HEK293 (cell line): ENCODE data around the gene PCDHGB2.
"Not testable (repeated sequence)": the region's sequence is repeated elsewhere in the genome, so short reads cannot be mapped to it uniquely, and the experiment has no call there.

Experiments used
- CTCF ChIP-seq: fragments of 450-650 bp; formaldehyde crosslinking; IDR thresholded peaks from 2 replicates; pipeline ENCODE4 v1.5.1; 2016; ENCODE audit warnings: missing biosample characterization, missing genetic modification characterization
- EGR2 ChIP-seq: fragments of 450-650 bp; formaldehyde crosslinking; IDR thresholded peaks from 2 replicates; pipeline ENCODE4 v1.5.1; 2016; ENCODE audit warnings: low read depth, missing biosample characterization, missing genetic modification characterization
- GLI2 ChIP-seq: fragments of 450-650 bp; formaldehyde crosslinking; IDR thresholded peaks from 2 replicates; pipeline ENCODE4; 2017; ENCODE audit warnings: missing biosample characterization, missing genetic modification characterization, low read depth, borderline replicate concordance
- PRDM1 ChIP-seq: fragments of 450-650 bp; formaldehyde crosslinking; IDR thresholded peaks from 2 replicates; pipeline ENCODE4; 2016; ENCODE audit warnings: missing biosample characterization, missing genetic modification characterization
- REST ChIP-seq: fragments of 450-650 bp; formaldehyde crosslinking; IDR thresholded peaks from 2 replicates; pipeline ENCODE4 v1.5.1; 2016; ENCODE audit warnings: missing biosample characterization, missing genetic modification characterization
- ZNF146 ChIP-seq: fragments of 450-650 bp; formaldehyde crosslinking; IDR thresholded peaks from 2 replicates; pipeline ENCODE4 v1.5.1; 2016; ENCODE audit warnings: missing biosample characterization, missing genetic modification characterization
- ZNF157 ChIP-seq: fragments of 450-650 bp; formaldehyde crosslinking; IDR thresholded peaks from 2 replicates; pipeline ENCODE4 v1.5.1; 2016; ENCODE audit warnings: missing biosample characterization, missing genetic modification characterization
- ZNF513 ChIP-seq: fragments of 450-650 bp; IDR thresholded peaks from 2 replicates; pipeline ENCODE4 v1.5.1; 2018; ENCODE audit warnings: missing biosample characterization, missing genetic modification characterization
- ZNF837 ChIP-seq: fragments of 450-650 bp; formaldehyde crosslinking; IDR thresholded peaks from 2 replicates; pipeline ENCODE4 v1.5.1; 2016; ENCODE audit warnings: missing biosample characterization, missing genetic modification characterization

- TF ChIP-seq CTCF (tag by site-specific recombination); ZNF157; ZNF837 (tag by site-specific recombination); ZNF146 (tag by site-specific recombination); PRDM1 (tag by site-specific recombination); EGR2 (tag by site-specific recombination); ZNF513; GLI2 (tag by site-specific recombination): not testable (repeated sequence)
- 0 out of 2 replicates have a peak, but pooled peaks have one; percentile 39 for TF ChIP-seq REST
Measured at GRCh38 chr5:141394401-141395187, 34.8 kb downstream of the PCDHGB2 start.
